Measurements from ENCODE around the gene MYO1B. TPM values are rescaled to one million over a fixed set of nuclear protein-coding genes. Genes with fewer than 3 reads are reported as not detected.

The MYO1B gene
- total RNA-seq, 2 experiments from 2014 or later = 31.5 to 35.0 TPM

DNA sequence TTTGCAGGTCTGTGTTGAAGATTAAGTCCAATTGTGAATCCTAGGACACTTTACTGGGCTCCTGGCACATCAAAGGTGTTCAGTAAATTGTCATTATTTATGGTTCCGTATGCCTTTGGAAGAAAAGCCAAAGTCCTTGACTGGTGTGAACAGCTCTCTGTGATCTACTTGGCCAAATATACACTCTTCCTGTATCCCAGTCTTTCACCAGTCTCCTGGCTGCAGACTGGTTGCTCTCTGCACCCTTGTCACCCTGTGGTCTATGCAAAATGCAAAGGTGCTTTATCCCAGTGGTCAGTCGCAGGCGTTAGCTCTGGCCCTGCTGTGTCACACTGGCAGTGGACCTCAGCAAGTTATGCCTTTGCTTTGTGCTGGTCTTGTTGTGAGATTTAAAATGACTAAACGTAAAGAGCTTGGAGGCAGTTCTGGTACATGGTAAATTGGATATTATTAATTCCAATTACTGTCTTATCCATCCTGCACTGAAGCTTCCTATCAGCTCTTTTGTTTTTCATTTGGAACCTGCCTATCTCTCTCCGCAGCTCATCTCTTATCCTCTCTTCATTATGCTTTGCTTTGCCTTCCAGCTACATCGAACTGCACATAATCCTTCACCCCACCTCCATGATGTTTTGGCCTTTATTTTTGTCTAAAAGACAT is 83.1 kb downstream of the MYO1B start:
- Mint-ChIP-seq H3K4me3 (no peak overlapping the region), H3K27me3 (no peaks in the 10 kb centered on the region), H3K4me1 (no peaks in the 10 kb centered on the region), H3K9me3 (peaks cover 5% of the 10 kb centered on the region), H3K27ac (no peak overlapping the region), H3K36me3 (peaks cover 14% of the 10 kb centered on the region)
- no peak for DNase-seq

DNA sequence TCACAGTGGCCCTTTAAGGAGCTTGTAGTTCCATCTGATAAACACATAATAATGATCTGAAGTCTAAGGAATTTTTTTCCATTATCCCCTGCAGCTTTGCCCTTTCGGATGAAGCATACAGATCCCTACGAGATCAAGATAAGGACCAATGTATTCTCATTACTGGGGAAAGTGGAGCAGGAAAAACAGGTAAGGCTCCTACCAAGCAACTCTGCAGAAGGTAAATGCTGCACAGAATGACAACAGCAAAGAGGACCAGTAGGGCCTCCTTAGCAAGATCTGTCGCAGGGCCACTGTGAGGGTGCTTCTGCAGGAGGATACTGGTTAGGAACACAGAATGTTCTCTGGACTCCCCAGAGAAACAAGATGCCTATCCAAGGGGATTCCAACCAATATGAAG is 84.6 kb downstream of the MYO1B start:
- H3K27me3 Mint-ChIP-seq = no peaks in the 10 kb centered on the region
- H3K9me3 Mint-ChIP-seq = no peaks in the 10 kb centered on the region
- no peak overlapping the region for H3K4me3 Mint-ChIP-seq
- DNase-seq = no peak
- peaks cover 12% of the 10 kb centered on the region for H3K36me3 Mint-ChIP-seq
- H3K4me1 Mint-ChIP-seq = no peaks in the 10 kb centered on the region
- no peak overlapping the region for H3K27ac Mint-ChIP-seq

GRCh38 chr2:191333911-191334357 is 88.7 kb downstream of the MYO1B start:
- H3K27me3 Mint-ChIP-seq = no peaks in the 10 kb centered on the region
- no peak overlapping the region for H3K4me3 Mint-ChIP-seq
- peaks cover 12% of the 10 kb centered on the region for H3K36me3 Mint-ChIP-seq
- H3K9me3 Mint-ChIP-seq = no peaks in the 10 kb centered on the region
- DNase-seq = no peak
- no peak overlapping the region for H3K27ac Mint-ChIP-seq
- H3K4me1 Mint-ChIP-seq = no peaks in the 10 kb centered on the region

DNA sequence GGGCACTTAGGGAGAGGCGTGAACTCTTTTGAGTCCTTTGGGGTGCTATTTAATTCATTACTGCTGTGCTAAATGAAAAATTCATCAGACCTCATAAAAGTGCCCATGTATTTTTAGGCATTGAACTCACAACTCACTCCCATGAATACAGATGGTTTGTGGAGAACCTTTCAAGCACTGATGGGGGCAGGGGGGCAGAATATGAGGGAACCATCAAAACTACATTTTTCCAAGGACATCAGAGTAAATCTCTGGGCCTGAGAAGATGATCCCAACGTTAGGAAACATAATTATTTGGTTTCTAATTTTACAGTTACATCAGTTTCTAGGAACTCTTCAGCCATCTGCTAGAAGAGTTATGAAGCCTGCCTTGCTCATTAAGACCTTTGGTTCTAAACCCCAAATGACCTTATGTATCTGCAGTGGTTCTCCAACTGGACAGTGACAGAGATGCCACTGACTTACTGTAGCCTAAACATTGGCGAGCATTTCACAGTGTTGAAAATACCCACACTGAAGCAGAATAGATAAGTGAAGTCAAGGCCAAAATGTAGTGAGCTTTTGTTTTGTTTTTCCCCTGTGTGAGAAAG is 90.8 kb downstream of the MYO1B start:
- Mint-ChIP-seq H3K4me1 (no peaks in the 10 kb centered on the region), H3K27me3 (no peaks in the 10 kb centered on the region), H3K9me3 (no peaks in the 10 kb centered on the region), H3K36me3 (peaks cover 9% of the 10 kb centered on the region), H3K4me3 (no peak overlapping the region), H3K27ac (no peak overlapping the region)
- DNase-seq = no peak

- Mint-ChIP-seq H3K4me3 (no peak overlapping the region), H3K4me1 (no peaks in the 10 kb centered on the region), H3K27me3 (no peaks in the 10 kb centered on the region), H3K9me3 (no peaks in the 10 kb centered on the region), H3K27ac (no peak overlapping the region), H3K36me3 (peaks cover 2% of the 10 kb centered on the region)
- DNase-seq = no peak
These were observed 96.2 kb downstream of the MYO1B start for GRCh38 chr2:191341436-191341835.

- DNase-seq = no peak
- Mint-ChIP-seq H3K9me3 (no peaks in the 10 kb centered on the region), H3K27me3 (no peaks in the 10 kb centered on the region), H3K4me3 (no peak overlapping the region), H3K36me3 (peaks cover 5% of the 10 kb centered on the region), H3K27ac (no peak overlapping the region), H3K4me1 (no peaks in the 10 kb centered on the region)
These were observed 98.7 kb downstream of the MYO1B start for GRCh38 chr2:191343796-191344338.

DNA sequence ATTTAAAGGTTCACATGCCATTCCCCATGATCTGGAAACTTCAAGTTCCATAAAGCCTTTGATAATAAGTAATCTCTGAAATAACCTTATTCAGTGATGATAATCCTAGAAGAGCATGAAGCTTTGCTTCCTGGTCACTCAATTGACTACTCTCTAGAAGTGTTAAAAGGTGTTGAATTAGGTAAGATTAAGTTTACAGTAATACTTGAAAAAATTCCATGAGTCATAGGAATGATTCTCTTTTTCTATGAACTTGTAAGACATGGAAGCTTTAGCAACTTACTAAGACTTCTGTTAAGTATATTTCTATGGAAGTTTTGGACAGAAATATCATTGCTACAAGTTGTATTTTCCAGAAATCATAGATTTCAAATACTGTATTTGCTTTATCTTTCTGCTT is 100.6 kb downstream of the MYO1B start:
- no peaks in the 10 kb centered on the region for H3K27me3 Mint-ChIP-seq
- H3K4me3 Mint-ChIP-seq = no peak overlapping the region
- H3K4me1 Mint-ChIP-seq = peaks cover under 1% of the 10 kb centered on the region
- no peaks in the 10 kb centered on the region for H3K9me3 Mint-ChIP-seq
- H3K36me3 Mint-ChIP-seq = peaks cover 5% of the 10 kb centered on the region
- no peak for DNase-seq
- no peak overlapping the region for H3K27ac Mint-ChIP-seq

GRCh38 chr2:191347154-191347553 is 102.0 kb downstream of the MYO1B start:
- H3K27ac Mint-ChIP-seq = no peak overlapping the region
- DNase-seq = no peak
- no peak overlapping the region for H3K4me3 Mint-ChIP-seq
- H3K36me3 Mint-ChIP-seq = peaks cover 4% of the 10 kb centered on the region
- no peaks in the 10 kb centered on the region for H3K9me3 Mint-ChIP-seq
- peaks cover 3% of the 10 kb centered on the region for H3K4me1 Mint-ChIP-seq
- H3K27me3 Mint-ChIP-seq = no peaks in the 10 kb centered on the region

- Mint-ChIP-seq H3K9me3 (no peaks in the 10 kb centered on the region), H3K4me1 (peaks cover 3% of the 10 kb centered on the region), H3K27me3 (no peaks in the 10 kb centered on the region), H3K27ac (no peak overlapping the region), H3K4me3 (no peak overlapping the region), H3K36me3 (peaks cover 3% of the 10 kb centered on the region)
- DNase-seq = no peak
These were observed 102.7 kb downstream of the MYO1B start for GRCh38 chr2:191347881-191348280.

- Mint-ChIP-seq H3K4me3 (no peak overlapping the region), H3K9me3 (no peaks in the 10 kb centered on the region), H3K36me3 (peaks cover 3% of the 10 kb centered on the region), H3K27ac (no peak overlapping the region), H3K4me1 (peaks cover 3% of the 10 kb centered on the region), H3K27me3 (no peaks in the 10 kb centered on the region)
- no peak for DNase-seq
These were observed 104.8 kb downstream of the MYO1B start for GRCh38 chr2:191349990-191350389.

DNA sequence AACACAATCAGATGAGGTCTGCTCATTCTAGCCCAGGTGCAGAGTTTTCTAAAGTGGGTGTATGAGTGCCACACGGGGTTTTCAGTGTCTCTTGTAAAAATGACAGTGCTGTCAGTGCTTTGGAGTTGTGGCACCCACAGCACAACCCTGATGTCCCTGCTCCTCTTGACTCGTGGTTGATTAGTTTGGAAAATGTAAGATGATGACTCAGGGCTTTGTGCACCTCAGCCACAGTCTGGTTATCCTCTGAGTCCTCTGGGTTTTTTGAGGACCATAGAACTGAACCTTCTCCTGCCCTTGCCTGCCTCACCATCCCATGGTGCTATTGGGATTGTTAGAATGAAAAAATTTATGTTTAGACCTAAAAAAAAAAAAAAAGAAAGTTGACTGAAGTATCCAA is 105.6 kb downstream of the MYO1B start:
- Mint-ChIP-seq H3K27ac (no peak overlapping the region), H3K9me3 (no peaks in the 10 kb centered on the region), H3K4me1 (peaks cover 3% of the 10 kb centered on the region), H3K27me3 (peaks cover 3% of the 10 kb centered on the region), H3K36me3 (peaks cover 3% of the 10 kb centered on the region), H3K4me3 (no peak overlapping the region)
- no peak for DNase-seq

DNA sequence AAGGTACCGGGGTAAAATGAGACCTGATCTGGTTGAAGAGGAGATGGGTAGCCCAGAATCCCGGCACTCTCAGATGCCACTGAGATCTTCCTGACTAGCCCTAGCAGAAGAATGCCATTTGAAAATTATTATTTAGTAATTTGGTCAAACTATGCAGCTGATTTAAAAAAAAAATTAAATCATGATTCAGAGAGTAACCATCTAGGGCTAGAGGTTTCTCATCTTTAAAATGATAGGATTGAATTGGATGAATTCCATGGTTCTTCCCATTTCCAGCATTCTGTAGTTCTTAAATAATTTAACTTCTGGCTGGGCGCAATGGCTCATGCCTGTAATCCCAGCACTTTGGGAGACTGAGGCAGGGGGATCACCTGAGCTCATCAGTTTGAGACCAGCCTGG is 106.1 kb downstream of the MYO1B start:
- Mint-ChIP-seq H3K36me3 (peaks cover 3% of the 10 kb centered on the region), H3K27ac (no peak overlapping the region), H3K9me3 (no peaks in the 10 kb centered on the region), H3K4me1 (peaks cover 3% of the 10 kb centered on the region), H3K4me3 (no peak overlapping the region), H3K27me3 (peaks cover 3% of the 10 kb centered on the region)
- DNase-seq = no peak

DNA sequence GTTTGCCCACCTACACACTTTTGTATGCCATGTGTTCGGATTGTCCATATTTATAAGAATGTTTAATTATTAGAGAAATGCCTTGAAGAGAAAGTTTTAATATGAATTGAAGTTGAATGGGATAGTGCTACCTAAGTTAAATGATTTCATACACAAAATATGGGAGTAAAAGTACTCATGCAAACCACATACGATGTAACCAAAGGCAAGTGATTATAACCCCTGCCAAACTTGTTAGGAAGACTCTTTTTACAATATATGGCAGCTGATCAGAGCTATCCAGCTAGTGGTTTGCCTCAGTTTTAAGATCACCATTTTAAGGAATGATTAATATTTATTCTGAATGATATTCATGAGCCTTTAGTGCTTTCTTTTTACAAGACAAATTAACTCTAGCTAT is 106.7 kb downstream of the MYO1B start:
- Mint-ChIP-seq H3K36me3 (peaks cover 3% of the 10 kb centered on the region), H3K27me3 (peaks cover 3% of the 10 kb centered on the region), H3K27ac (no peak overlapping the region)

GRCh38 chr2:191352536-191352935 is 107.3 kb downstream of the MYO1B start:
- peaks cover 3% of the 10 kb centered on the region for H3K36me3 Mint-ChIP-seq
- H3K27ac Mint-ChIP-seq = no peak overlapping the region
- H3K4me3 Mint-ChIP-seq = no peak overlapping the region
- H3K9me3 Mint-ChIP-seq = no peaks in the 10 kb centered on the region
- H3K27me3 Mint-ChIP-seq = peaks cover 3% of the 10 kb centered on the region
- peaks cover 3% of the 10 kb centered on the region for H3K4me1 Mint-ChIP-seq
- DNase-seq = no peak

More for the DNA sequence above, 106.7 kb downstream of the MYO1B start:
- Mint-ChIP-seq H3K9me3 (no peaks in the 10 kb centered on the region), H3K4me1 (peaks cover 3% of the 10 kb centered on the region), H3K4me3 (no peak overlapping the region)
- DNase-seq = no peak

- Mint-ChIP-seq H3K4me3 (no peak overlapping the region), H3K9me3 (no peaks in the 10 kb centered on the region), H3K27ac (no peak overlapping the region), H3K4me1 (peaks cover 3% of the 10 kb centered on the region), H3K36me3 (no peaks in the 10 kb centered on the region), H3K27me3 (peaks cover 3% of the 10 kb centered on the region)
- no peak for DNase-seq
These were observed 110.1 kb downstream of the MYO1B start for GRCh38 chr2:191355170-191355758.

Data from activated naive CD8-positive, alpha-beta T cell treated with anti-CD3 and anti-CD28 coated beads for 36 hours (primary cell).